HG03095 (cell line): ENCODE results near the gene RAC2.

Experiments used
- ATAC-seq: cut with Tn5 transposase; IDR thresholded peaks from one replicate; pipeline ENCODE4 v1.9.1; 2021; ENCODE audit warnings: moderate library complexity; ENCODE audit not compliant: unreplicated experiment

Gene RAC2

DNA sequence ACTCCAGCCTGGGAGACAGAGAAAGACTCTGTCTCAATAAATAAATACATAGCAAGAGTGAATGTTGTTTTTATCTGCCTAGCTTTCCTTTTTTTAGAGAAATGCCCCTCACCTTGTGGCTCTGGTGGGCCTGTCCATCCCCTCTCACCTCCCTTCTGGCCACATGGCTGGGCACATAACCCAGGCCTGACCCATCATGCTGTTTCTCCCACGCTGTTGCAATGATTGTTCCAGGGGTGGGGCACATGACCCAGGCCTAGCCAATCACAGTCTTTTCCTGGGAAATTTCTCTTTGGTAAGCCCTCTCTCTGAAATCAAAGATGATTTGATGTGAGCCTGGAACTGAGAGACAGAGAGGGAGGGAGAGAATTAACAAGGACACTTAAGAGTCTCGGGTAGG, 32.7 kb upstream of the RAC2 start:
- ATAC-seq: no peak

DNA sequence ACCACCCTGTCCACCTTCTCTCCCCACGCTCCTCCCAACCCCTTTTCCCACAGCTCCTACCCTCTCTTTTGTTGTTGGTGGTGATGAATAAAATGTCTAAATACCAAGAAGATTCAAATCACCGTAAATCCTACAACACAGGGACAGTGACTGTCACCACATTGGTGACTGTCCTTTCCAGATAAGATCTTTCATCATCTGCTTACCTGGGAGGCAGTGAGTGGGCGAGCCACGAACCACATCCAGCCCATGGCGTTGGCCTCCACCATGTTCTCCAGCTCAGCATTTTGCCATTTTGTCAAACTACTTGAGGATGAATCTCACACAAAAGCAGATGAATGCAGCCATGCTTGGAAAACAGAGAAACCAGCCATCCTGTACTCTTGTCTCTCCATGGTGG, 31.6 kb upstream of the RAC2 start:
- ATAC-seq: no peak

DNA sequence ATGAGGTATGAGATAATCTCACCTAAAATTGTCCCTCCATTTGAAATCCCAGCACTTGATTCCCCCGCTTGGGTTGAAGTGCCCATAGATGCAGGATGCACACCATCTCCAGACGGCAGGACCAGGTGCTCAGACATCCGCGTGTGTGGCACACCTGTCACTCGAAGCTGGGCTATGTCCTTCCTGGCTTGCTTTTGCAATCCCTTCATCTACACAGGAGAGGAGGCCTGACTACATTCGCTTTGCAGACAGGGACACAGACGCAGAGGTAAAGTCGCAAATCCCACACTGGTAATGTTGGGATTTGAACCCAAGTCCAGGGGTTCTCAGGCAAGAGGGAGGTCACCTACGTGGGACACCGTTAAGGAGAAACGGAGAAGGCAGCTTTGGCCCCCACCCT, 31.1 kb upstream of the RAC2 start:
- ATAC-seq: no peak

DNA sequence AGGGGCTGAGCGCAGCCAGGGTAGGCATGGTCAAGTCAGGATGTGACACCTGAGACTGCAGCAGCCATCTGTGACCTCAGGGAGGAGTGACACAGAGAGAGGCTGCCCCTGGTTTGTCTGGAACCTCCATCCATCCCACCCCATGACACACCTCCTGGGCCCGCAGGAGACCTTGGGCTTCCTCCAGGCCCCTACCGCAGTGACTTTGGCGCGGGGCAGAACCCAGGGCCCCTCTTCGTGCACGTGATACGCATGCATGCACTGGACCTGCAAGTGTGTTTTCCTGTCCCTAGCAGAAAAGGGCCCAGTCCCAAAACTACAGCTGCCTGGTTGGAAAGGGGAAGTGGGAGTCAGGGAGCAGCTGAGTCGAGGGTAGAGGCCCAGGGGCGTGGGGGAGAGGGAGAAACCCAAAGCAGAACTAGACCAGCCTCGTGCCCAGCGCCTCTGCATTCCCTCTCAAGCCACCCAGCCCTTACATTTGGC, 30.4 kb upstream of the RAC2 start:
- no peak for ATAC-seq

DNA sequence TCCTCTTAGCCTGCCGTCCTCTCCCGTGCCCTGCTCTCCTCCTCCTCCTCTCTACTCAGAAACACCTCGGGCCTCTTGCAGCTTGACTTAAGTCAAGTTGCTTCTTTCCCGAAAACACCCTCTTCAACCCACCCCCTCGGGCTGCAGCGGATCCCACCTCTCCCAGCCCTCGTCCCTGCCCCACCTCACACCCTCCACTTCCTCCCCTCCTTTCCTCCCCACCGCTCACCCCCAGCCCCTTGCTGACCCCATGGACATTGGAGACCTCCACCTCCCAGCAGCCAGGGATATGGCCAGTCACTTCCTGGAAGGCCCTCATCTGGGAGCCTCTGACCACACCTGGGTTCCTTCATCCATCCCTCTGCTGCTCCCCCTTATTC, 29.8 kb upstream of the RAC2 start:
- ATAC-seq: no peak

DNA sequence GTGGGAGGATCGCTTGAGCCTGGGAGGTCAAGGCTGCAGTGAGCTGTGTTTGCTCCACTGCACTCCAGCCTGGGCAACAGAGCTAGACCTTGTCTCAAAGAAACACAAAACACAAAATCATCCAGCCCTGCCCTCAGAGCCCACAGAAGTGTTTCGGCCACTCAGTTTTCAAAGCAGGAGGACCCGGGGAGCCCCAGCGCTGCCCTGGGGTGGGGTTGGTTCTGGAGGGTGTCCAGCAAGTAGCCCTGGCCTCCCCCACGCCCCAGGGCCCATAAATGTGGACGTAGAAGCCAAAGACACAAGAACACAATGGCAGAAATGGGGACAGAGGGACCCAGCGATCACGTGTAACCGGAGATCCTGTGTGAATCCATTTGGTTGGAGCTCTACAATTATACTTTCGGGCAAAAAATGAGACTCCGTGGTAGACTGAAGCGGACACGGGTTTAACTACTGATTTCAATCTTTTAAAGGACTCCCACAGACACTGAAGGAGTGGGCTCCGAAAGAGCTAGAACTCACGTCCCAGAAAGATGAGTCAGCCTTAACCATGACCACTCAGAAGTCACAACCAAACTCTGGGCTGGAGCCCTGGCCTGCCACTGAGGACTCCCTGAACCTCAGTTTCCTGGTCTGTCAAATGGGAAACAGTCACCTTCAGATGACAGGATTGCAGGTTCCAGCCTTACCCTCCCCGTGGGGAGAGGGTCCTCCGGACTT, 29.2 kb upstream of the RAC2 start:
- ATAC-seq: no peak

DNA sequence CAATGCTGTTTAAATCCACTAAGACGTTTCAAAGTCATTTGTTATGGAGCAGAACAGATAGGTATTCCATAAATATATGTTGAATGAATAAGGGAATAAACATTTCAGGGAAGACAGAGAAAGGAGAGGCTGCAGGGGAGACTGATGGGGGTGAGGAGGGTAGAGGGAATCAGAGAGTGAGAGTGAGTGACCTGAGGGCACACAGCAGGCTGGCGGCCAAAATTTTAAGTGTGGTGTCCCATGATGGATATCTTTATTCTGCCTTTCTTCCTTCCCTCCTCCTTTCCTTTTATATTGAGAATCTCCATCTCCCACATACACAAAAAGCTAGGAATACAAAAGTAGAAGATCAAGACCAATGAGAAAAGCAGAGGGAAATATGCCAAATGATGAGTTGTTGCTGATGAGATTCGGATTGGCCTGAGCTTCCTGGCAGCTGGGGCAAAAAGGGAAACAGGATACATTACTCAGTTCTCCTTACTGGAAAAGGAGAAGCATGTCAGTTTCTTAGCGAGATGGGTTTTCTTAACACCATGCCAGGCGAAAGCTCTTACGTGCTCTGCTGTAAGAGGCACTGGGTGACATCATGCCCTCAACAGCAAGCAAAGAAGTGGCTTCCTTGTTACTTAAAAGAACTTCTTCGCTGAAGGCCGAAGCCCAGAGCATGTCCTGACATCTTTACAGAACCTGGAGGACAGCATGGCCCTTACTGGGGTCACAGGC, 27.0 kb upstream of the RAC2 start:
- no peak for ATAC-seq

DNA sequence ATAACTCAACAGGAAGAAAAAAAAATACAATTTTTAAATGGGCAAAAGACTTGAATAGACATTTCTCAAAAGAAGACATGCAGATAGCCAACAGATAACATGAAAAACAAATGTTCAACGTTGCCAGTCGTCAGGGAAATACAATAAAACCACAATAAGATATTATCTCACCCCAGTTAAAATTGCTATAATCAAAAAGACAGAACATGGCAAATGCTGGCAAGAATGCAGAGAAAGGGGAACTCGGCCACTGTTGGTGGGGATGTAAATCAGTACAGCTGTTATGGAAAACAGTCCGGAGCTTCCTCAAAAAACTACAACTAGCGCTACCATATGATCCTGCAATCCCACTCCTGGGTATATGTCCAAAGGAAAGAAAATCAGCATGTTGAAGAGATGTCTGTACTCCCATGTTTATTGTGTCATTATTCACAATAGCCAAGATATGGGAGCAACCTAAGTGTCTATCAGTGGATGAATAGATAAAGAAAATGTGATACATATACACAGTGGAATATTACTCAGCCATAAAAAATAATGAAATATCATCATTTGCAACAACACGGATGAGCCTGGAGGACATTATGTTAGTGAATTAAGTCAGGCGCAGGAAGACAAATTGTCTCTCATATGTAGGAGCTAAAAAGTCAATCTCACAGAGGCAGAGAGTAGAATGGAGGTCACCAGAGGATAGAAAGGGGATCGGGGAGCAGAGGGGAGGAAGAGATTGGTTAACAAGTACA, 26.0 kb upstream of the RAC2 start:
- no peak for ATAC-seq

DNA sequence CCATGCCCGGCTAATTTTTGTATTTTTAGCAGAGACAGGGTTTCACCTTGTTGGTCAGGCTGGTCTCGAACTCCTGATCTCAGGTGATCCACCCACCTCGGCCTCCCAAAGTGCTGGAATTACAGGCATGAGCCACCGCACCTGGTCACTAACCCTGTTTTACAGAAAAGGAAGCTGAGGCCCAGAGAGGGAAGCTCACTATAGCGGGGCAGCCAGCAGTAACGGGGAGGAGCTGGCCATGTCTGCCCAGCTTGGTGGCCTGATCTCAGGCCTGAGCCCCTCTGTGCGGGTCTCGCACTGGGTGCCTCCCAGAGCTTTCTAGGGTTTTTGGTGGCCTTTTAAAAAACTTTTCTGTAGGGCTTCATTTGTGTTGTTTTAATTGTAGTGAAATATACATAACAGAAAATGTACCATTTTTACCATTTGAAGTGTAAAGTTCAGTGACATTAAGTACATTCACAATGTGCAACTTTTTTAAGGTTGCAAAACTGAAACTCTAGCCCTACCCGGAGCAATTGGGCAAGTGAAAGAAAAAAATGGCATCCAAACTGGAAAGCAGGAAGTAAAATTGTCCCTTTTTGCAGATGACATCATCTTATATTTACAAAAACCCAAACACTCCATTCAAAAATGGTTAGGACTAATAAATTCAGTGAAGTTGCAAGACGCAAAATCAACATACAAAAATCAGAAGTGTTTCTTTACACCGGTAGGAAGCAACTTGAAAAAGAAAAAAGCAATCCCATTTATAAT, 23.8 kb upstream of the RAC2 start:
- ATAC-seq: no peak

DNA sequence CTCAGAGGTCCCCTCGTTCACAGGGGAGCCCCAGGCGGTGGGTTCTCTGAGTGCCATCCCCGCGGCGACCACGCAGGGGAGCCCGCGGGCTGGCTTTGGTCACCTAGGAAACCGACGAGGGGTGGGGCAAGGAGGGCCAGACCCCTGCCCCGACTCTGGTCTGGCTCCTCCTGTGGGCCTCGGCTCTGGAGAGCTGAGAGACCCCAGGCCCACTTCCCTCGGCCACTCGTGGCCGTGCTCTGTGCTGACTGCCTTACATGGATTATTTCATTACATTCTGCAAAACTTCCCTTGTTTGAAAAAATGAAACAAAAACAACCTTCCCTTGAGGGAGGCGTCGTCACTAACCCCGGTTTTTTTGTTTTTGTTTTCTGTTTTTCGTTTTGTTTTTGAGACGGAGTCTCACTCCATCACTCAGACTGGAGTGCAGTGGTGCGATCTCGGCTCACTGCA, 23.1 kb upstream of the RAC2 start:
- no peak for ATAC-seq

DNA sequence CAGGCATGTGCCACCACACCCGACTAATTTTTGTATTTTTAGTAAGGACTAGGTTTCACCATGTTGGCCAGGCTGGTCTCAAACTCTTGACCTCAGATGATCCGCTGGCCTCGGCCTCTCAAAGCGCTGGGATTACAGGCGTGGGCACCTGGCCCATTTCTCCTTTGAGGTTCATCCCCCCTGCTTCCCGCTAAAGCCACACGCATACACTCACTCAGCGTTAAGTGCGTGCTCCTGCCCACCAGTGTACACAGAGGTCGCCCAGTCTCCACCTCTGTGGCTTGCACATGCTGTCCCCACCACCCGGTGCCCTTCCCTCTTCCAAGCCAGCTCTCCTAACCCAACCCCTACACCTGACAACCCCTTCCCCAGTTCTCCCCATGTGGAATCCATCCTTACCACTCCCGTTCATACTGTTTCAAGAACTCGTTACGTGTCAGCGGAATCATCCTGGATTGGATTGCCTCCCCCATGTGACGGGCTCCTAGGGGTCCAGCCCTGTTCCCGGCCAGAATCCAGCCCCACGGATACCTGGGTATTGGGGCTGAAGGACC, 22.6 kb upstream of the RAC2 start:
- no peak for ATAC-seq

DNA sequence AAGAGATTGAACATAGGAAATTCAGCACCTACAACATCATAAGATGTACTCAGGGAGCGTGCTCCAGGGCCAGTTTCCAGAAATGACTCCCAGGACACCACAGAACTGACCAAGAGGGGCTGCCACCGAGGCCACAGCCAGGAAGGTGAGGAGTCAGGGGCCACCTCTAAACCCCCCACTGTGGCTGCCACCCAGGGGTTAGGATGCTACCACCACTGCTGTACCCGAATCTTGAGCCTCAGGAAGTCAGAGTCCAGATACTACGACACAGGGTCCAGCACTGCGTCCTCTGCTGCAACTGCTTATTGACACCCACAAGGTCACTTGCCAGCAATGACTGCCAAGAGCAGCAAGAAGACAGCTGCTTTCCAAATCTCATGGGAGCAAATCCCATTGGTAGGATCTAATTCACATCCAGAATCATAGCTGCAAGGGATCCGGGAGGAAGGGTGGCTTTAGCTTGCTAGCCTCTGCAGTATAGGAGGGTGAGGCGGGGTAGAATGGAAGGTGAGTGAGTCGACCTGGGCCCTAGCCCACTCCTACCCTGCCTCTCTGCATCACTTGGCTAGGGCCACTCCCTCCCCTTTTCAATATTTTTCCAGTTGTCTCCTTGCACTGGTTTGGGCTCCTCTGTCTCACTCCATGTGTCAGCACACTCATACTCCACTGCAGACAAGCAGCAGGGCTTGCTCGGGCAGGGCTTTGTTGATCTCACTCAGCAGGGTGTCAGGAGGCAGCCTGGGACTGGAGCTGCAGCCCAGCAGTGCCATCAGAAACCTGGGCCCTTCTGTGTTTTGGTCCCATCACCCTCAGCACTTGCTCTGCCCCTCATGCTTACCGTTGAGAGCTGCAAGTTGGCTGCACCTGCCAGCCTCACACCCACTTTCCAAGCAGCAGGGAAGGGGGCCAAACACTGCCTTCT, 20.2 kb upstream of the RAC2 start:
- ATAC-seq: no peak

DNA sequence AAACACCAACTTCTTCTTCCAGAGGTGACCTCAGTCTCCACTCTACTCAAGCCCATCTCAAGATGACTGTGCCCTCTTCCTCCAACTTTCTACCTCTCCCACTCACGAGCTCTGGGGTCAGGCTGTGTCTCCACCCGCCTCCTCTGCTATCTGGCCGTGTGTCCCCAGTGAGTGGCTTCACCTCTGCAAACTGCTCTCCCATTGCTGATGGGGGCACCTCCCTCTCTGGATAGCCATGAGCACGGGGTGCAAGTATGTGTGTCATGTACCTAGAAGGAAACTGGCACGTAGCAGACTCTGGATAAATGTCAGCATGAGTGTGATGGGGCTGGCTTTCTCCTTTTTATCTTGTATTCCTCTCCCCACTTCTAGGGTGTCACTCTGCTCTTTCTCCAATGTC, 18.3 kb upstream of the RAC2 start:
- no peak for ATAC-seq

DNA sequence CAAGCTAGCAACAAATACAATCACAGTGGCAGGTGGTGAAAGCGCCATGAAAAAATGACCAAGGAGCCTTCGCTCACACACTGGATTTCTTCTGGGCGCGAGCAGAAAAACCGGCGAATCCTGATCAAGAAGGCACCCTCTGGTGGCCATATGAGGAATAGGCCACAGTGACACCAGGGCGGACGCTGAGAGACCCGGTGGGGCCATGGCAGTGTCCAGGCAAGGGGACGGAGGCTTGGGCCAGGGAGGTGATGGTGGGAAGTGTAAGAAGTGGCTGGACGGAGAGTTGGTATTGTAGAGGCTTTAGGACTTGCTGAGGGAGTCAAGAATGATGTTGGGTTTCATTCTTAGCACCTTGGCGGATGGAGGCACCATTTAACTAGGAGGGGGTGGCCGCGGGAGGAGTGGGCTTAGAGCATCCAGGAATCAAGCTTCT, 16.9 kb upstream of the RAC2 start:
- ATAC-seq: no peak

DNA sequence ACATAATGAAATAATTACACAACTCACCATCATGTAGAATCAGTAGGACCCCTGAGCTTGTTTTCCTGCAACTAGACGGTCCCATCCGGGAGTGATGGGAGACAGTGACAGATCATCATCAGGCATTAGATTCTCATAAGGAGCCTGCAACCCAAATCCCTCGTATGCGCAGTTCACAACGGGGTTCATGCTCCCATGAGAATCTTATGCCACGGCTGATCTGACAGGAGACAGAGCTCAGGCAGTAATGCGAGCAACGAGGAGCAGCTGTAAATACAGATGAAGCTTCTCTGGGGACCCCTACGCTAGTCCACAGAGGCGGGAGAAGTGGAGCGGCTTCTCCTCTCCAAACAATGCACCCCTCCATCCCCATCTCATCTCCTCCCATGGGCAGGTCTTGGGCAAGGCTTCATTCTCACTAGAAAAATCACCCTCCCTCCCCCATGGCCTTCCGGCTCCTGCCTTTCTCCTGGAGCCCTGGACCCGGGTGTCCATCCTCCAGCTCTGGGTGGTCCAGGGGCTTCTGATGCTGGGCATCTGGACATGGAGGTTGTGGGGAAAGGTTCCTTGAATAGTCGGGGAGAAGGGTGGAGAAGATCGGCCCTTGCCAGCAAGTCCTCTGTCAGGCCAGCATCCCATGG, 16.2 kb upstream of the RAC2 start:
- ATAC-seq: no peak

DNA sequence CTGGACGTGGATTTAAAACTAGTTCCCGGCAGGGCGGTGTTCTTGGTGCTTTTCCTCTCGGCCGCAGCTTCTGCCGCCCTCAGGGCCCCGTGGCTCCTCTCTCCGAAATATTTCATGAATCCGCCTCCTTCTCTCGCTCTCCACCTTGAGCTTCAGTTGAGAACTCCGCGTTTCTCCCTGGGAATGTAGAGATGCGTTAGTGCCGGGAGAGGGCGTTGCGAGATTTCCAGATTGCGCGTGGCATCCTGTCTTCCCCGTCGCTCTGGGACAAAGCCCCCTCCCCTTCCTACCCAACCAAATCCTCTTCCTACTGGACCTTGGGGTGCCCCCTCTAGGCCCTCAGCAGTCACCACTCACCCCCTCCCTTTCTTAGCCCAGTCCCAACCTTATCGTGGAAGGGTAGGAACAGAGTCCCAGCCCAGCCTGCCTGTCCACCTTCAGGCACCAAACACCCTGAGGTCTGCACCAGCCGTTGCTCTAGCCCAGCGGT, 15.5 kb upstream of the RAC2 start:
- ATAC-seq: no peak

DNA sequence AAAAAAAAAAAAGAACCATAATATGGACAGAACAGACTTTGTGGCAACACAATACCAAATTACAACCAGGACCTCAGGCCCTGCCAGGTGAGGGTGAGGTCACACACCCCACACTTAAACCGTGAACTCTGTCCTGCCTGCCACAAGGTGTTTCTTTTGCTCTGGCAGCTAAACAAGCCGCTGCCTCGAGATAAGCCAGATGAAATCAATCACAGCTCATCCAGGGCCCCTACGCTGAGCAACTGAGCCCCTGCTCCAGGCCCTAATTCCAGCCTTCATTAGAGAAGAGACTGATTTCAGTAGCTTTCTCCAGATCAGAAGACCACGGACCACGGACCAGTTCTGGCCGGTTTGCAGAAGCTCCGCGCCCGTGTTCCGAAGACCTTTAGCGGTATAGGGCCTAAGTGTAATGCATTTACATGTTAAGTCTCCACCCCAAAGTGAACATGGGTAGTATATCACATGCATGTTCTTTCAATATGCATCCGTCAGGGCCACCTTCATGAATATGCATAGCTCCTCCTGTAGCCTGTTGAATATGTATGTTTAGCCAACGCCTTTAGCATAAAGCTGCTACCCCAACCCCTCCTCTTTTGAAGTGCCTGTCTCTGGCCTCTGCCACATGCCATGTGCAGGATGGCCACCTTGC, 14.8 kb upstream of the RAC2 start:
- ATAC-seq: no peak

DNA sequence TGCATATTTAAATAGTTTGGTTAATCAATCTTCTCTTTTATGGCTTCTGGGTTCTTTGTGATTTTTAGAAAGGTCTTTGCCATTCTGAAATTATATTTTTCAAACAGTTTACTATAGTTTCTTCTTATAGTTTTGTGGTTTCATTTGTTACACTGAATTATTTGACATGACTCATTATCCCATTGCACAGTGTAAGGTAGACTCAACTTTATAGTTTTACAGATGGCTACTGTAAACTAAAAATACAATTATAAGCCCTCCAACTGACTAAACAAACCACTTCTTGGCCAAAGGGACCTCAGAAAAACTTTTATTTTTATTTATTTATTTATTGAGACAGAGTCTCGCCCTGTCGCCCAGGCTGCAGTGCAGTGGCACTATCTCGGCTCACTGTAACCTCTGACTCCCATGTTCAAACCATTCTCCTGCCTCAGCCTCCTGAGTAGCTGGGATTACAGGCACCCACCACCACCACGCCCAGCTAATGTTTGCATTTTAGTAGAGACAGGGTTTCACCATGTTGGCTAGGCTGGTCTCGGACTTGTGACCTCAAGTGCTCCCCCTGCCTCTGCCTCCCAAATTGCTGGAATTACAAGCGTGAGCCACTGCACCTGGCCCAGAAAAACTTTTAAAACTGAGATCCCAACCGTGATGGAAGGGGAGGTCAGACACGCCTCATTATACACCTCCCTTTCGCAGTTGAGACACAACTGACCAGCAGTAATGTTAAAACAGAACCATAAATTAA, 14.1 kb upstream of the RAC2 start:
- ATAC-seq: no peak
